Measurements from ENCODE around the gene BDNF. TPM values are rescaled to one million over a fixed set of nuclear protein-coding genes. Genes with fewer than 3 reads are reported as not detected.

BDNF gene
- total and polyA plus RNA-seq, 2 of the 8 experiments (the other 6 are each of a cell fraction or from before 2014, with no cell fraction given) = 2.4 to 5.4 TPM

GRCh38 chr11:27619039-27619574 is 81.1 kb downstream of the BDNF start:
- H2BK20ac ChIP-seq (ENCODE audit: low read length) = no peak overlapping the region
- no peak overlapping the region for H3K18ac ChIP-seq (ENCODE audit: extremely low read depth, low read length)
- H3K23ac ChIP-seq (ENCODE audit: insufficient read length) = no peak overlapping the region
- H4K5ac ChIP-seq (ENCODE audit: insufficient read length, low read depth, low read length) = no peak overlapping the region
- peaks cover 35 to 88% (median 81%) of the 10 kb centered on the region in 4 experiments for H3K36me3 ChIP-seq (ENCODE audit: control insufficient read depth in 2 of 4, insufficient read depth in 4 of 4, low read length in 3 of 4)
- no peak overlapping the region for H3K4me2 ChIP-seq (ENCODE audit: insufficient read depth in 1 of 2, low read depth in 2 of 2, low read length in 2 of 2)
- no peak overlapping the region for H2BK5ac ChIP-seq (ENCODE audit: low read depth, low read length)
- peaks cover 15 to 22% of the 10 kb centered on the region in 2 experiments for H4K20me1 ChIP-seq (replicated peaks in 1 of 2; ENCODE audit: control insufficient read depth in 1 of 2, insufficient read depth in 2 of 2, low read length in 2 of 2)
- ChIA-PET POLR2A (ENCODE audit: partially characterized antibody) (interaction anchor here (0.6 to 14.1 kb wide), 15 partner anchors 4 to 1099 kb away, joined by 3 to 208 read pairs (median 4); no protein-coding TSS in a partner anchor), CTCF (ENCODE audit: partially characterized antibody) (interaction anchor here (0.8 to 1.7 kb wide), 3 partner anchors 20 to 95 kb away, joined by 3 to 5 read pairs (median 5); no protein-coding TSS in a partner anchor)
- peaks cover 0 to 6% (median 0%) of the 10 kb centered on the region in 4 experiments; a peak in 3 of 7 replicates for H3K4me1 ChIP-seq (replicated peaks in 1 of 4; ENCODE audit: control insufficient read depth in 3 of 4, insufficient read depth in 4 of 4, low read length in 3 of 4)
- H3K14ac ChIP-seq (ENCODE audit: insufficient read length) = no peak overlapping the region
- no peak overlapping the region for H2AK5ac ChIP-seq (ENCODE audit: low read depth, low read length)
- no peak overlapping the region for H3K27ac ChIP-seq (ENCODE audit: low read depth, low read length)
- FAIRE-seq = no peak
- H2BK12ac ChIP-seq (ENCODE audit: low read depth, low read length) = no peak overlapping the region; the same call in 1 of the 2 replicates
- H4K91ac ChIP-seq (replicated peaks; ENCODE audit: insufficient read length, low read length) = no peak overlapping the region
- H3K4me3 ChIP-seq (ENCODE audit: extremely low read depth in 1 of 4, insufficient read depth in 2 of 4, low read depth in 3 of 4, low read length in 4 of 4) = no peak overlapping the region
- H3K79me2 ChIP-seq (ENCODE audit: control insufficient read depth in 1 of 2, insufficient read depth in 2 of 2, low read length in 2 of 2) = peaks cover 0 to 12% of the 10 kb centered on the region in 2 experiments; a peak in 3 of 4 replicates
- no peak overlapping the region for H2BK15ac ChIP-seq (ENCODE audit: low read length)
- no peak overlapping the region for H2AFZ ChIP-seq (ENCODE audit: low read length)
- no peaks in the 10 kb centered on the region for H3K9me3 ChIP-seq (ENCODE audit: insufficient read depth in 2 of 2, low read depth in 1 of 2, low read length in 1 of 2)
- 90% methylated on average over 5 of the region's 5 CpGs; no CpG with 5 or more reads in 1 of the 2 experiments for WGBS, 2 experiments (ENCODE audit: extremely low coverage in 1 of 2, insufficient coverage in 1 of 2, insufficient read length in 1 of 2, insufficient replicate concordance in 2 of 2, low coverage in 1 of 2, low lambda C conversion rate in 2 of 2, missing lambda C conversion rate in 1 of 2)
- peaks cover 6% of the 10 kb centered on the region; the same call in 1 of the 2 replicates for H3K79me1 ChIP-seq (ENCODE audit: low read depth, low read length)
- no peak overlapping the region for H3K56ac ChIP-seq (replicated peaks; ENCODE audit: insufficient read length, low read depth, low read length)
- TF ChIP-seq GABPA (IDR thresholded peaks at IDR 0.05; ENCODE audit: borderline replicate concordance, insufficient read depth, low read length) (no peak), POLR2A (IDR thresholded peaks at IDR 0.05; ENCODE audit: control extremely low read depth in 1 of 2, low read depth in 2 of 2, low read length in 2 of 2) (peak in 1 of 2 experiments; percentile 68; a peak in 2 of 3 replicates)
- no peaks in the 10 kb centered on the region; the same call in 1 of the 2 replicates for H3K23me2 ChIP-seq (ENCODE audit: low read depth, low read length)
- no peak overlapping the region for H2BK120ac ChIP-seq (replicated peaks; ENCODE audit: low read depth, low read length)
- no peak overlapping the region for H3K4ac ChIP-seq (replicated peaks; ENCODE audit: insufficient read length, low read depth, low read length)
- H3K9ac ChIP-seq (replicated peaks in 1 of 4; ENCODE audit: extremely low read depth in 1 of 4, low read depth in 3 of 4, low read length in 3 of 4) = no peak overlapping the region
- no peak overlapping the region for H4K8ac ChIP-seq (ENCODE audit: extremely low read depth, insufficient read depth, low read length)
- H3K27me3 ChIP-seq (replicated peaks in 1 of 4; ENCODE audit: control insufficient read depth in 3 of 4, extremely low read depth in 1 of 4, insufficient read depth in 3 of 4, low read length in 3 of 4) = no peaks in the 10 kb centered on the region
- no peak for DNase-seq (ENCODE audit: low read depth in 1 of 2, low spot score in 2 of 2)
